BE2C (cell line): ENCODE data around the gene TCF25.

Experiments
- DNase-seq: peaks from one replicate; pipeline ENCODE4 v3.0.0-alpha.2; 2020
- H3K27me3 ChIP-seq: fragments of 250-450 bp; sonication (Bioruptor Pico); 2 replicates; pipeline ENCODE4 v1.5.1; 2020; ENCODE audit warnings: mild to moderate bottlenecking
- H3K36me3 ChIP-seq: fragments of 250-450 bp; sonication (Bioruptor Pico); 2 replicates; pipeline ENCODE4 v1.5.1; 2020; ENCODE audit warnings: mild to moderate bottlenecking
- H3K4me1 ChIP-seq: fragments of 250-450 bp; sonication (Bioruptor Pico); 2 replicates; pipeline ENCODE4 v1.5.1; 2020
- H3K4me3 ChIP-seq: 2 replicates; pipeline ENCODE4 v1.5.1; 2011; ENCODE audit warnings: low read depth, low read length
- H3K9me3 ChIP-seq: fragments of 250-450 bp; sonication (Bioruptor Pico); 2 replicates; pipeline ENCODE4 v1.5.1; 2020
- TF ChIP-seq, protein P1 (sequence below): IDR thresholded peaks from 2 replicates; pipeline ENCODE4 v1.5.1; 2012; ENCODE audit warnings: mild to moderate bottlenecking, low read depth, low read length

TCF25 gene

DNA sequence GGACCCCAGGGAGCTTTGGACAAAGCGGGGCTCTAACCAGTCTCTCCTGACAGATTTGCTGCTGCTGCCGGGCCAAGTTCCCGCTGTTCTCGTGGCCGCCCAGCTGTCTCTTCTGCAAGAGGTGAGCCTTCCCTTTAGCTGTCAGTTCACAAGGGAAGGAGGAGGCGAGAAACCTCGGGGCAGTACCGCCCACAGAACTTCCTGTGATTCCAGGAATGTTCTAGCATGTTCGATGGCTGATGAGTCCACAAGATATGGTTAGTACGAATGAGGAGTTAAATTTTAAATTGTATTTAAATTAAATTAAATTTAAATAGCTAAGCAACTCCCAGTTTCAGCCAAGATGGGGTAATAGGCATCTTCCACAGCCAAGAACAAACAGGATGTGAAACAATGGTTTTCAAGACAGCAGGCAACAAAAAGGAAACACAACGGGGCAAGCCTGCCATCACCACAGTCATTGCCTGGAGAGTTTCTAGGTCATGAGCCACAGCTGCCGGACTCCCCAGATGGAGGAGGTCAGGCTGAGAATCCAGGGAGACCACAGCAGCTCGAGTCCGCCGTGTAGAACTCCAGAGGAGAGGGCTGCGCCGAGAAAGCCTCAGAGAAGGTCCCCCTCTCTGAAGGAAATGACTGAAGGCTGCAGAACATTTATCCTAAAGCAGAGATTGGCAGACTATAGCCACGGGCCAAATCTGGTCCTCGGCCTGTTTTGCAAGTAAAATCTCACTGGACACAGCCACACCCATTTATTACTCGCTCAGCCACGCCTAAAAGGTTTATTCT, 9.5 kb upstream of the TCF25 start:
- Histone ChIP-seq H3K9me3 (no peaks in the 10 kb centered on the region), H3K4me3 (no peak overlapping the region), H3K4me1 (no peaks in the 10 kb centered on the region), H3K27me3 (no peaks in the 10 kb centered on the region), H3K36me3 (no peaks in the 10 kb centered on the region)
- TF ChIP-seq, protein P1, sequence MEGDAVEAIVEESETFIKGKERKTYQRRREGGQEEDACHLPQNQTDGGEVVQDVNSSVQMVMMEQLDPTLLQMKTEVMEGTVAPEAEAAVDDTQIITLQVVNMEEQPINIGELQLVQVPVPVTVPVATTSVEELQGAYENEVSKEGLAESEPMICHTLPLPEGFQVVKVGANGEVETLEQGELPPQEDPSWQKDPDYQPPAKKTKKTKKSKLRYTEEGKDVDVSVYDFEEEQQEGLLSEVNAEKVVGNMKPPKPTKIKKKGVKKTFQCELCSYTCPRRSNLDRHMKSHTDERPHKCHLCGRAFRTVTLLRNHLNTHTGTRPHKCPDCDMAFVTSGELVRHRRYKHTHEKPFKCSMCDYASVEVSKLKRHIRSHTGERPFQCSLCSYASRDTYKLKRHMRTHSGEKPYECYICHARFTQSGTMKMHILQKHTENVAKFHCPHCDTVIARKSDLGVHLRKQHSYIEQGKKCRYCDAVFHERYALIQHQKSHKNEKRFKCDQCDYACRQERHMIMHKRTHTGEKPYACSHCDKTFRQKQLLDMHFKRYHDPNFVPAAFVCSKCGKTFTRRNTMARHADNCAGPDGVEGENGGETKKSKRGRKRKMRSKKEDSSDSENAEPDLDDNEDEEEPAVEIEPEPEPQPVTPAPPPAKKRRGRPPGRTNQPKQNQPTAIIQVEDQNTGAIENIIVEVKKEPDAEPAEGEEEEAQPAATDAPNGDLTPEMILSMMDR, result no peak
- DNase-seq, result no peak

DNA sequence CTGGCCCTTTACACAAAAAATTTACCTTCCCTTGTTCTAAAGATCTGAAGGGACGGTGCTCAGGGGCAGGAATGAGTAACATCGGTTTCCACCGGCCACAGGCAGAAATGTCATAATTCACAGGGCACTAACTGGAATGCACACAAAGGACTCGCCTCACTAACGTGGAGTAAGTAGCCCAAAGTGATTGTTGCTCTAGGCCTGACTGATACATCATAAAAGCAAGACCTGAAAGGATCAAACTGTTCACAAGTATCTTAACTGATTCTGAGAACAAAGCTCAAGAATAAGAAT, 8.9 kb upstream of the TCF25 start:
- TF ChIP-seq, protein P1, result no peak
- no peak for DNase-seq
- Histone ChIP-seq H3K9me3 (no peaks in the 10 kb centered on the region), H3K27me3 (no peaks in the 10 kb centered on the region), H3K4me3 (no peak overlapping the region), H3K36me3 (no peaks in the 10 kb centered on the region), H3K4me1 (no peaks in the 10 kb centered on the region)

DNA sequence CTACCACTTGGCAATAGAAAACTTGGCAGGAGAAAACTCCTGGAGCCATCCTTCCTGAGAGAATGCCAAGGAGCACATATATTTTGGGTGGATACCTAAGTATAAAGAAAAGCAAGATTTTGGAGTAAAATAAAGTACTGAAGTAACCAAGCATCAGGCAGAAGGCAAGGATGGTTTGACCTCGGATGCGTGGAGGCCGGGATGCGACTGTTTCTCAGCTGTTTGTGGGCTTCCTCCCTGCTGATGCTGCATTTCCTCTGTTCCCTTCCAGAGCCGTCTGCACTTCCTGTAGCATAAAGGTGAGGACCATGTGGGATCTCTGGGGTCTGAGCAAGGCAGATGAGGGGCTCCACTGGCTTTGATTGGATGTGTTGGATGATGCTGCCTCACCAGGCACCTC, 5.5 kb upstream of the TCF25 start:
- H3K4me3 ChIP-seq, result no peak overlapping the region
- H3K4me1 ChIP-seq, result peaks cover 3% of the 10 kb centered on the region
- peaks cover under 1% of the 10 kb centered on the region; the same call in 1 of the 2 replicates for H3K9me3 ChIP-seq
- no peaks in the 10 kb centered on the region for H3K27me3 ChIP-seq
- no peak for DNase-seq
- no peaks in the 10 kb centered on the region for H3K36me3 ChIP-seq
- TF ChIP-seq, protein P1, result no peak

DNA sequence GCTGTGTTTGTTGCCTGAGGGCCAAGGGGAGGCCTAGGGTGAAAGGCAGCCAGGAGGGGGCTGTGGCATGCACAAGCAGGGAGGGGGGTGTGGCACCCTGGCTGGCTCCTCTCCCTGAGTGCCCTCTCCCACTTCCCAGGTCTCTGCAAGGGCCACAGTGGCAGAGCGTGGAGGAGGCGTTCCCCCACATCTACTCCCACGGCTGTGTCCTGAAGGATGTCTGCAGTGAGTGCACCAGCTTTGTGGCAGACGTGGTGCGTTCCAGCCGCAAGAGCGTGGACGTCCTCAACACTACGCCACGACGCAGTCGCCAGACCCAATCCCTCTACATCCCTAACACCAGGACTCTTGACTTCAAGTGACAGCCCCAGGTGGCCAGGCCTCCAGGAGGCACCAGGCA, 3.5 kb upstream of the TCF25 start:
- peaks cover 2% of the 10 kb centered on the region; the same call in 1 of the 2 replicates for H3K9me3 ChIP-seq
- TF ChIP-seq, protein P1, result no peak
- H3K4me3 ChIP-seq, result no peak overlapping the region
- peaks cover 3% of the 10 kb centered on the region for H3K36me3 ChIP-seq
- H3K4me1 ChIP-seq, result peaks cover 6% of the 10 kb centered on the region
- DNase-seq, result no peak
- H3K27me3 ChIP-seq, result no peaks in the 10 kb centered on the region

DNA sequence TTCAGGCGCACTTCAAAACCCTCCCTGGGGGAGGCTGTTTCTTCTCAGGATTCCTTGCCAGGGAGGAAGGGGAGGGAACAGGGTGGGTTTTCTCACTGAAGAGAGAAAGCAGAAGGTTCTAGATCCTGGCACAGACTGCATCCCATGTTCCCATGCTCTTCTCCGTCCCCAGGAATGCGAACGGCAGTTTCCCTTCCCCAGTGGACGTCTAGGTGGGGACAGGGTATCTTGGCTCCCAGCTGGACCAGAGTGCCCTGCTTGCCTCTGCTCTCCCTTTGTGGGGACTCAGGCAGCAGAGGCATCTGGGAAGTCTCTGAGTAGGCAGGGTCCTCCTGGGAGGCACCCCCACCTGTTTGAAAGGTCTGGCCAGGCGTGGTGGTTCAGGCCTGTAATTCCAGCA, 3.0 kb upstream of the TCF25 start:
- Histone ChIP-seq H3K4me1 (peaks cover 6% of the 10 kb centered on the region), H3K27me3 (no peaks in the 10 kb centered on the region), H3K36me3 (peaks cover 7% of the 10 kb centered on the region), H3K4me3 (no peak overlapping the region), H3K9me3 (peaks cover 2% of the 10 kb centered on the region; the same call in 1 of the 2 replicates)
- DNase-seq, result no peak
- TF ChIP-seq, protein P1, result no peak

DNA sequence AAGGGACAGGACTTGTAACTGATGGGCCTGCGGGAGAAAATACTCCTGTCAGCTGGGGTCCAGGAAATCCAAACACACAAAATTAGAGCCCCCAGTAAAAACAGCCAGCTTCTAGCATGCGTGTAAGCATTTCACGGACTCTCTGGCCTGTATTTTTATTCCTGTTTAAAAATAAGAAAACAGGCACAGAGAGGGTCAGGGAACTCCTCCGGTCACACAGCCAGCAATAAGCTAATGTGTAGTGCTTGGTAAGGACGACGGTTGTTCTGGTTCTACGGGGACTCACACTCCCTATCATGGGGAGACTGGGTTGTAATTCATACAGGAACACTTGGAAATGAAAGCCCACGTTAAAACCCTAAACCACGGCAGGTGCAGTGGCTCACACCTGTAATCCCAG, 1.5 kb upstream of the TCF25 start:
- Histone ChIP-seq H3K4me3 (no peak overlapping the region), H3K4me1 (peaks cover 6% of the 10 kb centered on the region), H3K36me3 (peaks cover 16% of the 10 kb centered on the region), H3K27me3 (no peaks in the 10 kb centered on the region), H3K9me3 (peaks cover 2% of the 10 kb centered on the region; the same call in 1 of the 2 replicates)
- TF ChIP-seq, protein P1, result no peak
- no peak for DNase-seq
